Left ventricle myocardium inferior (tissue), 1 donor: ENCODE measurements around the gene TEAD2. TPM values are rescaled to one million over a fixed set of nuclear protein-coding genes. Genes with fewer than 3 reads are reported as not detected.
"Not testable (repeated sequence)": the region's sequence is repeated elsewhere in the genome, so short reads cannot be mapped to it uniquely, and the experiment has no call there.

Experiments
- DNase-seq: peaks from one replicate; pipeline ENCODE4 v3.0.0-alpha.2; 2020
- H3K27ac ChIP-seq: fragments of 200-600 bp; replicated peaks from 2 replicates; pipeline ENCODE4 v1.8.0; 2021
- H3K27me3 ChIP-seq: fragments of 200-600 bp; 2 replicates; pipeline ENCODE4 v1.8.0; 2021; ENCODE audit warnings: low read depth
- H3K36me3 ChIP-seq: fragments of 200-600 bp; 2 replicates; pipeline ENCODE4 v1.8.0; 2021
- H3K4me1 ChIP-seq: fragments of 200-600 bp; 2 replicates; pipeline ENCODE4 v1.8.0; 2021
- H3K4me3 ChIP-seq: fragments of 200-600 bp; 2 replicates; pipeline ENCODE4 v1.8.0; 2021; ENCODE audit warnings: mild to moderate bottlenecking, moderate library complexity
- H3K9me3 ChIP-seq: fragments of 200-600 bp; replicated peaks from 2 replicates; pipeline ENCODE4 v1.8.0; 2021
- CTCF ChIP-seq: fragments of 200-600 bp; IDR thresholded peaks from 2 replicates; pipeline ENCODE4 v1.8.0; 2021; ENCODE audit warnings: antibody characterized with exemption, mild to moderate bottlenecking, borderline replicate concordance
- intact Hi-C: fragments of 100-400 bp; cut with micrococcal nuclease; formaldehyde crosslinking; loops from one replicate; pipeline ENCODE4 v1.11.0; 2022
- total RNA-seq: library from RNA; stranded (reverse); fragmentation: NEBNext Ultra II Directional; extraction: Animal tissue kit (Norgen Biotek cat#: 25700); gene quantifications from one replicate; pipeline ENCODE4 v1.2.1, GENCODE V29; 2021
- donor health status: DM: no; HTN: yes; CAD: no; lungs with severe emphysema.

Gene TEAD2
- total RNA-seq, 1 donor from 2014 or later: 44.1 TPM

- Histone ChIP-seq H3K27ac (no peak overlapping the region), H3K4me1 (no peaks in the 10 kb centered on the region), H3K36me3 (peaks cover 24% of the 10 kb centered on the region), H3K27me3 (no peaks in the 10 kb centered on the region), H3K9me3 (peaks cover 46% of the 10 kb centered on the region), H3K4me3 (no peak overlapping the region)
- intact Hi-C loops: no loop called here
- TF ChIP-seq CTCF: no peak
- DNase-seq: no peak
These were observed 43.9 kb downstream of the TEAD2 start for GRCh38 chr19:49318296-49318695.

- Histone ChIP-seq H3K36me3 (peaks cover 12% of the 10 kb centered on the region), H3K4me1 (no peaks in the 10 kb centered on the region), H3K27ac (no peak overlapping the region), H3K4me3 (no peak overlapping the region), H3K9me3 (peaks cover 26% of the 10 kb centered on the region), H3K27me3 (no peaks in the 10 kb centered on the region)
- TF ChIP-seq CTCF: no peak
- DNase-seq: no peak
- intact Hi-C loops: no loop called here
These were observed 45.9 kb downstream of the TEAD2 start for GRCh38 chr19:49316284-49316683.

DNA sequence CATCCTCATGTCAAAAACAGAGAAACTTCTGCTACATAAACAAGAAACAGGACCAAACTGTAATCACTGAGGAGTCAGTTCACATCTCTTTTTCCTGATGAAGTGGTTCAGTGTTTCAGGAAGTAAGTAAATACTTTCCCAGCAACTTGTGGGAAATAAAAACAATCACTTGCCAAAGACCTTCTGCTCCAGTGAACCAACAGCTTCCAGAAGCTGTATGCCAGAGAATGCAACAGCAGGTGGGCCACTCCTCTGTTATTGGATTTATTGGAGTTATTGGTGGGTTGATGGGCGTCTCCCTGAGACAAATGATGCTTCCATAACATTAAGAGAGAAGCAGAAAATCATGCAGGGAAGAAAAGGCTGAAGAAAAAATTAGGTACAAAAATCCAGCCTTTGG is 47.1 kb downstream of the TEAD2 start:
- no peak overlapping the region for H3K4me3 ChIP-seq
- H3K27me3 ChIP-seq: no peaks in the 10 kb centered on the region
- H3K36me3 ChIP-seq: peaks cover 15% of the 10 kb centered on the region
- H3K27ac ChIP-seq: no peak overlapping the region
- intact Hi-C loops: no loop called here
- no peak for DNase-seq
- no peaks in the 10 kb centered on the region for H3K4me1 ChIP-seq
- no peak for TF ChIP-seq CTCF
- peaks cover 15% of the 10 kb centered on the region for H3K9me3 ChIP-seq

GRCh38 chr19:49309087-49309486 is 53.1 kb downstream of the TEAD2 start:
- intact Hi-C loops: no loop called here
- Histone ChIP-seq H3K4me1 (no peaks in the 10 kb centered on the region), H3K36me3 (peaks cover 12% of the 10 kb centered on the region), H3K27ac (no peak overlapping the region), H3K9me3 (no peaks in the 10 kb centered on the region), H3K4me3 (no peak overlapping the region), H3K27me3 (no peaks in the 10 kb centered on the region)
- DNase-seq: no peak
- TF ChIP-seq CTCF: no peak

DNA sequence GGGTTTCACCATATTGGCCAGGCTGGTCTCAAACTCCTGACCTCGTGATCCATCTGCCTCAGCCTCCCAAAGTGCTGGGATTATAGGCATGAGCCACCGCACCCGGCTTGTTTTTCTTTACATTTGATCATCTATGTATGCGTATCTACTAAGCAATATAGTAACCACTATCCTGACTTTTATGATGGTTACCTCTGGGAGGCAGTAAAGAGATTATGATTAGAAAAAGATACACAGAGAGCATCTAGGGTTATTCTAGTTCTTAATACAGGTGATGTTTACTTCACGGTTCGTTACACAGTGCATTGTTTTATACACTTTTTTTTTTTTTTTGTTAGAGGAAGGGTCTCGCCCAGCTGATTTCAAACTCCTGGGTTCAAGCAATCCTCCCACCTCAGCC is 55.5 kb downstream of the TEAD2 start:
- H3K4me3 ChIP-seq, H3K9me3 ChIP-seq, intact Hi-C loops, H3K27me3 ChIP-seq, H3K4me1 ChIP-seq, DNase-seq, H3K27ac ChIP-seq: not testable (repeated sequence)
- H3K36me3 ChIP-seq: peaks cover 15% of the 10 kb centered on the region

DNA sequence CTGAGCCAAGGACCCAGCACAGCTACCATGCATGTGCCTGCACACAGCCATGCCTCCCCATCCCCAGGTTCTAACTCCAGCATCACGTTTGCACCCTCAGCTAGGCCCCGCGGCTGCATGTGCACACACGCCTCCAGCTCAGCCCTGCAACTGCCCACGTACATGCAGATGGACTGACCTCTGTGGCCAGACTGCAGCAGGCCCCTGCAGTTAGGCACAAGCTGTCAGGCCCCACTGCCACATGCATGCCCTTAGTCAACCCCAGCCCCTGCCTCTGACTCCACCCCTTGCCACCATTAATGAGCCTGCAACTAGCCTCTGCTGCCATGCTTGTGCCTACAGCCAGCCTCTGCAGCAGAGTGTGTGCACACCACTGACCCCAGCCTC is 60.4 kb downstream of the TEAD2 start:
- no peak for DNase-seq
- H3K9me3 ChIP-seq: peaks cover 10% of the 10 kb centered on the region
- H3K4me3 ChIP-seq: no peak overlapping the region
- TF ChIP-seq CTCF: no peak
- H3K27me3 ChIP-seq: no peaks in the 10 kb centered on the region
- no peak overlapping the region for H3K27ac ChIP-seq
- H3K36me3 ChIP-seq: peaks cover 3% of the 10 kb centered on the region
- intact Hi-C loops: no loop called here
- peaks cover 6% of the 10 kb centered on the region for H3K4me1 ChIP-seq
